T-helper 1 cell treated with Interleukin-12 subunit alpha and Interleukin-12 subunit beta and Interleukin-4 antibody, amounts not matched to agents 30 ng/mL and 1 ng/mL, for 36 hours (primary cell): ENCODE measurements around the gene PLEKHM1. TPM values are rescaled to one million over a fixed set of nuclear protein-coding genes. Genes with fewer than 3 reads are reported as not detected.
"Not testable (repeated sequence)": the region's sequence is repeated elsewhere in the genome, so short reads cannot be mapped to it uniquely, and the experiment has no call there.

Experiments
- intact Hi-C: fragments of 100-400 bp; cut with micrococcal nuclease; formaldehyde crosslinking; loops from one replicate; pipeline ENCODE4 v1.15.1; 2024
- total RNA-seq: library from RNA; stranded (reverse); gene quantifications from 2 replicates; pipeline ENCODE4 v1.2.3, GENCODE V29; 2022

The PLEKHM1 gene
- total RNA-seq, 1 donor from 2014 or later, result 57.2 TPM

- intact Hi-C loops, result not testable (repeated sequence)
Observed at GRCh38 chr17:45461524-45462327, 28.8 kb downstream of the PLEKHM1 start.

- intact Hi-C loops, result not testable (repeated sequence)
Observed at GRCh38 chr17:45460422-45460821, 30.1 kb downstream of the PLEKHM1 start.

GRCh38 chr17:45454341-45454740 is 36.2 kb downstream of the PLEKHM1 start:
- intact Hi-C loops, result not testable (repeated sequence)

DNA sequence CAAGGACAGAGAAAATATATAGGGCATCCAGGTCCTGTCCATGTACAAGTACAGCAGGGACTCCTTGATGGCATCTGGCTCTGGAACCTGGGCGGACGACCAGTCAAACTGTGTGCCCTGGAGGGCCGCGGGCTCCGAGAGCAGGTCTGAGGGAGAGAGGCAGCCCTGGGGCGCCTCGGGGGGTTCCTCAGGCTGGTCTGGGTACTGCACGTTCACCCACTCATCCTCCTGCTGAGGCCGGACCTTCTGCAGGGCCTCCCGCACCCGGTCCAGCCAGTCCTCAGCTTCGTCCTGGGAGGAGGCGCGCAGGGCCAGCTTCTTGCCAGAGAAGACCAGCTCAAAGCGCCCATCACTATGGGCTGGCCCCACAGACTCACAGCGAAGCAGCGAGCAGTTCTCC is 36.8 kb downstream of the PLEKHM1 start:
- intact Hi-C loops, result not testable (repeated sequence)

GRCh38 chr17:45453225-45453534 is 37.3 kb downstream of the PLEKHM1 start:
- intact Hi-C loops, result not testable (repeated sequence)

DNA sequence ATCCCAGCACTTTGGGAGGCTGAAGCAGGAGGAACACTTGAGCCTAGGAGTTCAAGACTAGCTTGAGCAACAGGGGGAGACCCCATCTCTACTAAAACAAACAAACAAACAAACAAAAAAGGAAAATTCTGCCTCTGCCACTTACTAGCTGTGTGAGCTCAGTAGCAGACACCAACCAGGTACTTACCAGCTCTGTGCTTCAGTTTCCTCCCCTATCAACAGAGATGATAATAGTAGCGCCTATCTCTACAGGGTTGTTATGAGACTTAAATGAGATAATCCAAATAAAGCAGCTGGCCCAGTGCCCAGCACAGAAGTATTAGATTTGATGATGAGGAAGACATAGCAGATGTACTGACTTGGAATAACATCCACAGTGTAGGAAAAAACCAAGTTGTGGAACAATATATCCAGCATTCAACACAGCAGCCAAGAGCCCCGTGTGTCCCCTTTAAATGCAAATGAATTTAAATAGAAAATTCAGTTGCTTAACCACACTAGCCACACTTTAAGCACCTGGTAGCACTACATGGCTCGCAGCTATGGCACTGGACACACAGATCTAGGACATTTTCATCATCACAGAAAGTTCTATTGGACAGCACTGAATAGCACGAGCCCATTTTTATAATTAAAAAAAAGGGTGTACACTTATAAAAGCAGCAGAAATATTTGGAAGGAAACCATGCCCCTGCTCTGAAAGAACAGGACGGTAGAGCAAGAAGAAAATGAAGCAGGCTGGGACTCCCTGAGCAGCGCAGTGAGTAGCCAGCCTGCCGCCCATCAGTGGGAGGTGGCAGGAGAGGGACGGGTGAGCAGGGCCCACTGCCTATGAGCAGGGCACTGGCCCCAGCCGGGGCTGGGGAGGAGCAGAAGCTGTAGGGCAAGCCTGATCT is 37.9 kb downstream of the PLEKHM1 start:
- intact Hi-C loops, result not testable (repeated sequence)

GRCh38 chr17:45451660-45452059 is 38.9 kb downstream of the PLEKHM1 start:
- intact Hi-C loops, result not testable (repeated sequence)

GRCh38 chr17:45451131-45451530 is 39.4 kb downstream of the PLEKHM1 start:
- intact Hi-C loops, result no loop called here

DNA sequence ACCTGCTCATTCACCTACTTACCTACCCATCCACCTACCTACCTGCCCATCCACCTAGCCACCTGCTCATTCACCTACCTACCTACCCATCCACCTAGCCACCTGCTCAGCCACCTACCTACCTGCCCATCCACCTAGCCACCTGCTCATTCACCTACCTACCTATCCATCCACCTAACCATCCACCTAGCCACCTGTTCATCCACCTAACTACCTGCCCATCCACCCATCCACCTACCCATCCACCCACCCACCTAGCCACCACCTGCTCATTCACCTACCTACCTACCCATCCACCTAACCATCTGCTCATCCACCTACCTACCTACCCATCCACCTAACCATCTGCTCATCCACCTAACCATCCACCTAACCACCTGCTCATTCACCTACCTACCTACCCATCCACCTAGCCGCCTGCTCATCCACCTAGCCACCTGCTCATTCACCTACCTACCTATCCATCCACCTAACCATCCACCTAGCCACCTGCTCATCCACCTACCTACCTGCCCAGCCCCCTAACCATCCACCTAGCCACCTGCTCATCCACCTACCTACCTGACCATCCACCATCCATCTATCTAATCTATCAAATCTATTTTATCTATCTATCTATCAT is 40.7 kb downstream of the PLEKHM1 start:
- intact Hi-C loops, result not testable (repeated sequence)

- intact Hi-C loops, result not testable (repeated sequence)
Observed at GRCh38 chr17:45449260-45449659, 41.3 kb downstream of the PLEKHM1 start.

DNA sequence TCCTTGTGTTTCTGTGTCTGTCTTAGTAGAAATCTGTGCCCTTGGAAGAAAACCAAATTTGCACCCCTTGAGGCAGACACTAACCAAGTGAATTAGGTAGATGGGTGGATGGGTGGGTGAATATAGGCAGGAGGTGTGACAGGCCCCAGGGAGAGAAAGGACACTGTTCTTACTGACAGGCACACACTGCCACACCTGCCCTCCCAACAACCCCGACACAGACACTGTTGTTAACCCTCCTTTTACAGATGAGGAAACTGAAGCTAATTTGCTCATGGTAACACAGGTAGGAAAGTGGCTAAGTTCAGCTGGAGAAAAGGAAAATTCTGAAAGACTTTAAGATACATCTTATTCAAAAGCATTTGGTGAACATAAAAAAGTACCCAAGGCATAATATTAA is 42.0 kb downstream of the PLEKHM1 start:
- intact Hi-C loops, result not testable (repeated sequence)

DNA sequence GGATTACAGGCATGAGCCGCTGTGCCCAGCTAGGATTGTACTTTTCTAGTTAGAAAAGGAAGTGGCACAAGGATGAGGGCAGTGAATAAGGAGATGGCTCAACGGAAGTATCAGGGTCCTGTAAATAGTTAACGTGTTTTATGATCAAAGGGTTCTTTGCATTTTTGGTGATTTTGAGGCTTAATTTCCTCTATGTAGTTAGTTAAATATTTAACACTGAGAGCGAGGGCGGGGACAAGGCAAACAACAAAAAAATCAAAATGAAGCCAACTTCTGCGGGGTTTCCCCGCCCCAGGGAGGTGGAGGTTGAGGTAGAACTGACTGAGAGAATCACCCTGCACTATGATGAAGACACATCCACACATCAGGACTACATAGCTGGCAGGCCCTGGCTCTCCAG is 42.5 kb downstream of the PLEKHM1 start:
- intact Hi-C loops, result not testable (repeated sequence)

GRCh38 chr17:45447650-45448049 is 42.9 kb downstream of the PLEKHM1 start:
- intact Hi-C loops, result not testable (repeated sequence)

DNA sequence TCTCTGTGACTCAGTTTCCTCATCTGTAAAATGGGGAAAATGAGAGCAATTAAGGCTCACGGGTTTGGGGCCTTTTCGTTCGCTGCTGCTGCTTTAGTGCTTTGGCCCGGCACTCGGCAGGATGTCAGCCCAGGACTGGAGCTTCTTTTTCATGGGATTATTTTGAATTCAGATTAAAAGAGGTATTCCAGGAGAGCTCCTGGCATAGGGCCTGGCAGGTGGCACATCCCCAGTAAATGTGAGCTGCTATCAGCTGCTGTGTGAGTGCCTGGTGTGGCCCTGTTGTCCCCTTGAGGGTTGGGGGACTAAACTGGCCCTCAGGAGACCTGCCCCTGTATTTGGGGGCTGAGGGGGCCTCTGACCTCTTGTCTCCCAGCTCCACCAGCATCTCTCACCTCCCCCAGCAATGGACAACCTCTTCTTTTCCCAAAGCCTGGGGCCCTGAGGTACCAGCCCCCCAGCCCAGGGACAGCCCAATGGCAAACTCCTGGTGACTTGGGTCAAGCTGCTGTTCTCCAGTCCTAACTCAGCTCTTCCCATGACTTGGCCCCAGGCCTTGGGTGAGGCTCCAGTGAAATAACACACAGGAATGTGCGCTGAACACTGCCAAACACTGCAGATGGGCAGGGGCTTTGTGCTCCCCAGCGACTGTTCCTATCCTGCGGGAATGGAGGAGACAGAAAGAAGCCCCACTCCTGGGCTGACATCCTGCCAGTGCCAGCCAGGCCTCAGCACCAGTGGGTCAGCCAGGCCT is 43.5 kb downstream of the PLEKHM1 start:
- intact Hi-C loops, result not testable (repeated sequence)

DNA sequence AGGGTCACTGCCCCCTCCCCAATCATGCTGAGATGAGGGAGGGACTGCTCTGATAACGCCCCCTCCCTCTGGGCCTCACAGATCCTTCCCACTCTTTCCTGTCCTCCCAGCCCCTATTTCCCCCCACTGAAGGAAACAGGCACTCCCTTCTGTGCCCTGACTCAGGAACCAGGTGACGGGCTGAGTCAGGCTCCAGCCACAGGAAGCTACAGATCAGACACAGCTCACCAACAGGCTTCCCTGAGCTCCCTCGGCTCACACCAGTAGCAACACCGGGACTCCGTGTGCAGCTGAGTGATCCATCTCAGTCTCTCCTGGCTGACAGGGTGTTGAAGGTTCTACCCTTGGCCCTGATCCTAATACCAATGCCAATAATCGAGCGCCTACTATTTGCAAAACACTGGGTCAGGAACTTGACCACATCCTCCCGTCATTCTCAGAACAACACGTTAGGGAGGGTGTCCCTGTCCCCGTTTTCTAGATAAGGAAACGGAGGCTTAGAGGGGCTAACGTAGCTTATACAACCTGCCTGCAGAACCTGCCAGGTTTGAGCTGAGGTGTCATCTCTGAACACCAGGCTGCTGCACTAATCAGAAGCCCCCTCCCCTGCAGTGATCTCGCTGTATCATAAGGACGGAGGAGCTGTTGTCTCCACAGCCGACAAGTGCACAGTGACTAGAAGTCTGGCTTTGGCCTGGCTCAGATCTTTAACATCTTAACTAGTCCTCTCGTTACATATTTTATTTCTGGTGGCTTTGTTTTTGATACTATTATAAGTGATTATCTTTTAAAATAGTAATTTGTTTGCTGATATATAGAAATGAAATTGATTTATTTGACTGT is 44.4 kb downstream of the PLEKHM1 start:
- intact Hi-C loops, result not testable (repeated sequence)

- intact Hi-C loops, result not testable (repeated sequence)
Observed at GRCh38 chr17:45444856-45445820, 45.4 kb downstream of the PLEKHM1 start.

- intact Hi-C loops, result not testable (repeated sequence)
Observed at GRCh38 chr17:45444301-45444700, 46.2 kb downstream of the PLEKHM1 start.

DNA sequence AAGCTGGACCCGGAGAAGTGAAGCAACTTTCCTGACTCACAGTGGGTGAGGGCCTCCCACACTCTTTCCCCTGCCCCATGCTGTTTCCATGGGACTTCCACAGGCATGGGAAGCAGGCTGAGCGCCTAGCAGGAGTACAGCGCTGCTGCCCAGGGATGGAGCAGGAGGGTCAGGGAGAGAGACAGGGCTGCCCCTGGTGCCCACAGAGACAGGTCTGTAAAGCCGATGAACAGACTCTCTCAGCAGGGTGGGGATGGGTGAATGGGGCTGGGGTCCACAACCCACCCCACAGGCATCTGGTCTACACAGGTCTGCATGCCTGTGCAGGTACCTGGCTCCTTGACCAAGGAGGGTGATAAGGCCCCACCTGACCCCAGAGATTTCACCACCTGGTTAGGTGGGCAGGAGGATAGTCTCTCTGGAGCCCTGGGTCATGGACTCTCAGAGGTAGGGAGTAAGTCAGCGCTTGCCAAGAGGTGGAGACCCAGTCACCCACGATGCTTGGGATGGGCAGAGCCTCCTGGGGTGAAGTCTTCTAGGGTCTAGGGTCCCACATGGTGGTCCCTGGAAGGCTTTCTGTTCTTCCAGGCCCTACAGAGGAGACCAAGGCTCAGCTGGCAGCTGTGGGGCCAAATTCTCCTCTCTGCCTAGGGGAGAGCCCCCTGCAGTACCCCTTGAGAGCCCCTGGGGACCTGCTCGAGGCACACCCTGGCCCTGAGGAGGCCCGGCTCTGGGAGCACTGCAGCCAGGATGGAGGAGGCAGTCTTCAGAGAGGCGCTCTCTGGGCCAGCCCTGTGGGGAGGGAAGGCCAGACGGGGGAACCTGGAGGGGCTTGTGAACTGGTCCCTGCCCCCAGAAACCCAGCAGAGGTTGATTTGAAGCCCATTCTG is 46.9 kb downstream of the PLEKHM1 start:
- intact Hi-C loops, result not testable (repeated sequence)
